Measurements from ENCODE around the gene HS3ST3A1. TPM values are rescaled to one million over a fixed set of nuclear protein-coding genes. Genes with fewer than 3 reads are reported as not detected.

HS3ST3A1 gene
- total and polyA plus RNA-seq, 4 donors: 0.40 to 6.5 (median 2.5) TPM

DNA sequence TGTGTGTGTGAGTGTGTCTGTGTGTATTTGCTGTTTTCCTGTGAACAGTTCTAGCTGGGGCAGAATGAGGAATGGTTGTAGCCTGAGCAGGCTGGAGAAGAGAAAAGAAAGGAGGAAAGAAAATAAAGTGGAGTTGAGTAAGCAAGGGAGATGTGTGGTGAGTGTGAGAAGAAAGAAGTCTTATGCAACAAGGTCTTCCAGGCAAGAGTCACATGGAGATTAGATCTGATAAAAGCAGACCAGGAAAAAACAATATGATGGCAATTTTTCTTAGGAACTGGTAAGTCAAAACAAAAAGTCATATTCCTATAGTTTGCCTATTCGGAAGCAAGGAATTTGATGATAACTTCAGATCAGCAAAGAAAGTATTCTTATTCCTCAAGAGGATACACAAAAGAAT, 125.0 kb downstream of the HS3ST3A1 start (continued):
- TF ChIP-seq EGR1 (IDR thresholded peaks at IDR 0.05; ENCODE audit: low read depth in 2 of 2) (no peak), YY1 (IDR thresholded peaks at IDR 0.05) (no peak)

DNA sequence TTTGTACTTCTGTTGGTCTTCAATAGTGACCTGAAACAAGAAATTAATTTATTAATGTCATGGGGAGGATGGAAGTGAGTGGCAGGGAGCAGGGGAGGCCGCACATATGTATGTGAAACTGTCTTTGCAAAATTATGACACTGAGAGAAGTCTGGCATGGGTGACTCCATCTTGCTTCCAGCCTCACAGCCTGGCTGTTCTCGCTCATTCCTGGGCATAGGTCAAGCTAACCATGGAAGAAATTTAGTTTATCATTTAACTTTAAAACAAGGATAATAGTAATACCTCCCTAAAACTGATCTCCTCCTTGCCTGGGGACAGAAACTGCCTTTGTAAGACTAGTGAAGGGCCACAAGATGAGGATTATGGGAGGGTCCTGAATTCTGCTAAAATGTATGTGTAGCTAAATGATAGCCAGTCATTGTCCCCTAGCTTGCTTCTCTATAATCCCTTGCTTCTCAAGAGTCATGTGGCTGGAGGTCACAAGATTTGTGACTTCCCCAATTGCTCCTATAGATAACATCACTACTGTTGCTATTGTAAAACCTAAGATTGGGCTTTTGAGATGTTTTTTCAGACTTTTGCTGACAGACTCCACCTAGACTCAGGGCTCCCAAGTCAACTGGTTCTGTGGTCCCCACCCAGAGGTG, 126.0 kb downstream of the HS3ST3A1 start:
- DNase-seq (ENCODE audit: low spot score): no peak
- no peak overlapping the region for H3K27ac ChIP-seq (ENCODE audit: low read depth in 1 of 2, low read length in 2 of 2)
- no peaks in the 10 kb centered on the region for H3K27me3 ChIP-seq (ENCODE audit: control insufficient read depth in 4 of 4, insufficient read depth in 4 of 4, low read length in 3 of 4)
- H3K4me1 ChIP-seq (ENCODE audit: control insufficient read depth in 4 of 4, insufficient read depth in 4 of 4, low read length in 3 of 4): no peaks in the 10 kb centered on the region
- H3K9me3 ChIP-seq (ENCODE audit: control insufficient read depth in 4 of 4, low read length in 3 of 4): peaks cover 0 to 5% (median under 1%) of the 10 kb centered on the region in 4 donors
- H3K36me3 ChIP-seq (ENCODE audit: control insufficient read depth in 4 of 4, insufficient read depth in 3 of 4, low read depth in 1 of 4, low read length in 3 of 4): no peaks in the 10 kb centered on the region
- no peak overlapping the region for H3K9ac ChIP-seq (ENCODE audit: low read depth in 1 of 2, low read length in 2 of 2)
- 89% methylated on average over 2 of the region's 2 CpGs for WGBS
- H3K4me3 ChIP-seq (ENCODE audit: low read depth in 1 of 3, low read length in 3 of 3): no peak overlapping the region
- TF ChIP-seq, protein P1, sequence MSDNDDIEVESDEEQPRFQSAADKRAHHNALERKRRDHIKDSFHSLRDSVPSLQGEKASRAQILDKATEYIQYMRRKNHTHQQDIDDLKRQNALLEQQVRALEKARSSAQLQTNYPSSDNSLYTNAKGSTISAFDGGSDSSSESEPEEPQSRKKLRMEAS (IDR thresholded peaks at IDR 0.05): no peak
- TF ChIP-seq FOXA2 (IDR thresholded peaks at IDR 0.05): no peak
- no peak for TF ChIP-seq NR2F2 (IDR thresholded peaks at IDR 0.05)
- no peak for TF ChIP-seq GABPA (IDR thresholded peaks at IDR 0.05 in 1 of 2, conservative IDR thresholded peaks at IDR 0.05 in 1 of 2)
- no peak for TF ChIP-seq EGR1 (IDR thresholded peaks at IDR 0.05; ENCODE audit: low read depth in 2 of 2)

DNA sequence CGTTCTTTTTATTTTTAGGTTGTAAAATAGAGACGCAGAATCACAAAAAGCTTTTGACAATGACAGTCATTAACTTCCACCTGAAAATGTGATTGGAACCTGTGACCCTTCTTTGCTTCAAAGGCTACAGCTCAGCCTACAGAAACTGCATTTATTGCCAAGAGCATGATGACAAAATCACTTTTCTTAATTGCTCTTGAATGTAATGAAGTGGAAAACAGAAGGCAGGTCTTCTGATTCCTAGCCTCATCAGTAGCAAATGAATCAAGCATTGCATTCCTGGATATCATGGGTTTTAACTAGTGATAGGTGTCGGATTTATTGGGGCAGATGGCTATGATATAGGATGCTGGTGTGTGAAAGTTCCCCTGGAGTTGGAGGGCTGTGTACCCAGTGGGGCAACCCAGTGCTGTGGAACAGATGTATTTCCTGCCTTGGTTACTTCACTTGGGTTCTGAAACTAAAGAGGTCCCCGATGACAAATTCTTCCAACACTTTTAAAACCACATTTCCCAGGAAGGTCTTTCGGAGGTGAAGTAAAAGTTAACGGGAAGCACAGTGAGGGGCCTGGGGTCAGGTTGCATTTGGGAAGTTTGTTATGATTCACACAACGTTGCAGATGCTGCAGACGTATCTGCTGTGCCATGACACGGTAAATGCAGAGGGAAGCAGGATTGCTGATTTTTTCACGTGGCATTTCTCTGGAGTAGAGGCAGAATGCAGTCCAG, 127.5 kb downstream of the HS3ST3A1 start:
- no peaks in the 10 kb centered on the region for H3K27me3 ChIP-seq (ENCODE audit: control insufficient read depth in 4 of 4, insufficient read depth in 4 of 4, low read length in 3 of 4)
- H3K36me3 ChIP-seq (ENCODE audit: control insufficient read depth in 4 of 4, insufficient read depth in 3 of 4, low read depth in 1 of 4, low read length in 3 of 4): no peaks in the 10 kb centered on the region
- H3K27ac ChIP-seq (ENCODE audit: low read depth in 1 of 2, low read length in 2 of 2): no peak overlapping the region
- H3K9me3 ChIP-seq (ENCODE audit: control insufficient read depth in 4 of 4, low read length in 3 of 4): no peaks in the 10 kb centered on the region
- no peak for TF ChIP-seq RXRA (IDR thresholded peaks at IDR 0.05)
- no peak for TF ChIP-seq TAF1 (conservative IDR thresholded peaks at IDR 0.05)
- no peak for TF ChIP-seq SP1 (IDR thresholded peaks at IDR 0.05)
- no peak for TF ChIP-seq EGR1 (IDR thresholded peaks at IDR 0.05; ENCODE audit: low read depth in 2 of 2)
- no peak for TF ChIP-seq HNF4G (IDR thresholded peaks at IDR 0.05)
- no peak for TF ChIP-seq YY1 (IDR thresholded peaks at IDR 0.05)
- TF ChIP-seq GABPA (IDR thresholded peaks at IDR 0.05 in 1 of 2, conservative IDR thresholded peaks at IDR 0.05 in 1 of 2): no peak
- TF ChIP-seq RAD21 (IDR thresholded peaks at IDR 0.05): no peak
- no peak for TF ChIP-seq JUND (IDR thresholded peaks at IDR 0.05)
- TF ChIP-seq, protein P2, sequence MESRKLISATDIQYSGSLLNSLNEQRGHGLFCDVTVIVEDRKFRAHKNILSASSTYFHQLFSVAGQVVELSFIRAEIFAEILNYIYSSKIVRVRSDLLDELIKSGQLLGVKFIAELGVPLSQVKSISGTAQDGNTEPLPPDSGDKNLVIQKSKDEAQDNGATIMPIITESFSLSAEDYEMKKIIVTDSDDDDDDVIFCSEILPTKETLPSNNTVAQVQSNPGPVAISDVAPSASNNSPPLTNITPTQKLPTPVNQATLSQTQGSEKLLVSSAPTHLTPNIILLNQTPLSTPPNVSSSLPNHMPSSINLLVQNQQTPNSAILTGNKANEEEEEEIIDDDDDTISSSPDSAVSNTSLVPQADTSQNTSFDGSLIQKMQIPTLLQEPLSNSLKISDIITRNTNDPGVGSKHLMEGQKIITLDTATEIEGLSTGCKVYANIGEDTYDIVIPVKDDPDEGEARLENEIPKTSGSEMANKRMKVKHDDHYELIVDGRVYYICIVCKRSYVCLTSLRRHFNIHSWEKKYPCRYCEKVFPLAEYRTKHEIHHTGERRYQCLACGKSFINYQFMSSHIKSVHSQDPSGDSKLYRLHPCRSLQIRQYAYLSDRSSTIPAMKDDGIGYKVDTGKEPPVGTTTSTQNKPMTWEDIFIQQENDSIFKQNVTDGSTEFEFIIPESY (IDR thresholded peaks at IDR 0.05): no peak
- TF ChIP-seq FOXA2 (IDR thresholded peaks at IDR 0.05): no peak
- no peak for TF ChIP-seq NR2F2 (IDR thresholded peaks at IDR 0.05)
- TF ChIP-seq, protein P3, sequence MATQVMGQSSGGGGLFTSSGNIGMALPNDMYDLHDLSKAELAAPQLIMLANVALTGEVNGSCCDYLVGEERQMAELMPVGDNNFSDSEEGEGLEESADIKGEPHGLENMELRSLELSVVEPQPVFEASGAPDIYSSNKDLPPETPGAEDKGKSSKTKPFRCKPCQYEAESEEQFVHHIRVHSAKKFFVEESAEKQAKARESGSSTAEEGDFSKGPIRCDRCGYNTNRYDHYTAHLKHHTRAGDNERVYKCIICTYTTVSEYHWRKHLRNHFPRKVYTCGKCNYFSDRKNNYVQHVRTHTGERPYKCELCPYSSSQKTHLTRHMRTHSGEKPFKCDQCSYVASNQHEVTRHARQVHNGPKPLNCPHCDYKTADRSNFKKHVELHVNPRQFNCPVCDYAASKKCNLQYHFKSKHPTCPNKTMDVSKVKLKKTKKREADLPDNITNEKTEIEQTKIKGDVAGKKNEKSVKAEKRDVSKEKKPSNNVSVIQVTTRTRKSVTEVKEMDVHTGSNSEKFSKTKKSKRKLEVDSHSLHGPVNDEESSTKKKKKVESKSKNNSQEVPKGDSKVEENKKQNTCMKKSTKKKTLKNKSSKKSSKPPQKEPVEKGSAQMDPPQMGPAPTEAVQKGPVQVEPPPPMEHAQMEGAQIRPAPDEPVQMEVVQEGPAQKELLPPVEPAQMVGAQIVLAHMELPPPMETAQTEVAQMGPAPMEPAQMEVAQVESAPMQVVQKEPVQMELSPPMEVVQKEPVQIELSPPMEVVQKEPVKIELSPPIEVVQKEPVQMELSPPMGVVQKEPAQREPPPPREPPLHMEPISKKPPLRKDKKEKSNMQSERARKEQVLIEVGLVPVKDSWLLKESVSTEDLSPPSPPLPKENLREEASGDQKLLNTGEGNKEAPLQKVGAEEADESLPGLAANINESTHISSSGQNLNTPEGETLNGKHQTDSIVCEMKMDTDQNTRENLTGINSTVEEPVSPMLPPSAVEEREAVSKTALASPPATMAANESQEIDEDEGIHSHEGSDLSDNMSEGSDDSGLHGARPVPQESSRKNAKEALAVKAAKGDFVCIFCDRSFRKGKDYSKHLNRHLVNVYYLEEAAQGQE (IDR thresholded peaks at IDR 0.05): no peak
- TF ChIP-seq, protein P4, sequence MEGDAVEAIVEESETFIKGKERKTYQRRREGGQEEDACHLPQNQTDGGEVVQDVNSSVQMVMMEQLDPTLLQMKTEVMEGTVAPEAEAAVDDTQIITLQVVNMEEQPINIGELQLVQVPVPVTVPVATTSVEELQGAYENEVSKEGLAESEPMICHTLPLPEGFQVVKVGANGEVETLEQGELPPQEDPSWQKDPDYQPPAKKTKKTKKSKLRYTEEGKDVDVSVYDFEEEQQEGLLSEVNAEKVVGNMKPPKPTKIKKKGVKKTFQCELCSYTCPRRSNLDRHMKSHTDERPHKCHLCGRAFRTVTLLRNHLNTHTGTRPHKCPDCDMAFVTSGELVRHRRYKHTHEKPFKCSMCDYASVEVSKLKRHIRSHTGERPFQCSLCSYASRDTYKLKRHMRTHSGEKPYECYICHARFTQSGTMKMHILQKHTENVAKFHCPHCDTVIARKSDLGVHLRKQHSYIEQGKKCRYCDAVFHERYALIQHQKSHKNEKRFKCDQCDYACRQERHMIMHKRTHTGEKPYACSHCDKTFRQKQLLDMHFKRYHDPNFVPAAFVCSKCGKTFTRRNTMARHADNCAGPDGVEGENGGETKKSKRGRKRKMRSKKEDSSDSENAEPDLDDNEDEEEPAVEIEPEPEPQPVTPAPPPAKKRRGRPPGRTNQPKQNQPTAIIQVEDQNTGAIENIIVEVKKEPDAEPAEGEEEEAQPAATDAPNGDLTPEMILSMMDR (IDR thresholded peaks at IDR 0.05; ENCODE audit: low read depth, low read length, missing input control): no peak
- TF ChIP-seq, protein P5, sequence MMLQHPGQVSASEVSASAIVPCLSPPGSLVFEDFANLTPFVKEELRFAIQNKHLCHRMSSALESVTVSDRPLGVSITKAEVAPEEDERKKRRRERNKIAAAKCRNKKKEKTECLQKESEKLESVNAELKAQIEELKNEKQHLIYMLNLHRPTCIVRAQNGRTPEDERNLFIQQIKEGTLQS (IDR thresholded peaks at IDR 0.05): no peak
- no peak for TF ChIP-seq FOXA1 (IDR thresholded peaks at IDR 0.05)
- TF ChIP-seq, protein P1 (IDR thresholded peaks at IDR 0.05): no peak
- no peak for TF ChIP-seq HNF4A (conservative IDR thresholded peaks at IDR 0.05)
- H3K9ac ChIP-seq (ENCODE audit: low read depth in 1 of 2, low read length in 2 of 2): no peak overlapping the region
- no peaks in the 10 kb centered on the region for H3K4me1 ChIP-seq (ENCODE audit: control insufficient read depth in 4 of 4, insufficient read depth in 4 of 4, low read length in 3 of 4)
- H3K4me3 ChIP-seq (ENCODE audit: low read depth in 1 of 3, low read length in 3 of 3): no peak overlapping the region
- WGBS: 76% methylated on average over 10 of the region's 10 CpGs
- DNase-seq (ENCODE audit: low spot score): no peak
